Endodermal cell (in vitro differentiated cells): ENCODE results near the gene SEC14L1. TPM values are rescaled to one million over a fixed set of nuclear protein-coding genes. Genes with fewer than 3 reads are reported as not detected.

Experiments
- DNase-seq: peaks from one replicate; pipeline ENCODE4 v3.0.0-alpha.2; 2017
- H3K27ac ChIP-seq: 2 replicates; pipeline ENCODE4 v1.5.1; 2013; ENCODE audit warnings: mild to moderate bottlenecking, low read depth, low read length, moderate library complexity
- H3K27me3 ChIP-seq: 2 replicates; pipeline ENCODE4 v1.6.1; 2013; ENCODE audit warnings: mild to moderate bottlenecking, low read length, moderate library complexity; ENCODE audit not compliant: insufficient read depth, control insufficient read depth, poor library complexity, severe bottlenecking
- H3K36me3 ChIP-seq: 2 replicates; pipeline ENCODE4 v1.7.0; 2013; ENCODE audit warnings: mild to moderate bottlenecking, low read length, moderate library complexity; ENCODE audit not compliant: control insufficient read depth, insufficient read depth
- H3K4me1 ChIP-seq: one replicate; pipeline ENCODE4 v1.7.0; 2013; ENCODE audit warnings: low read length; ENCODE audit not compliant: control insufficient read depth, insufficient read depth
- H3K4me3 ChIP-seq: 2 replicates; pipeline ENCODE4 v1.5.1; 2013; ENCODE audit warnings: mild to moderate bottlenecking, low read length, moderate library complexity
- H3K9ac ChIP-seq: 2 replicates; pipeline ENCODE4 v1.6.1; 2013; ENCODE audit warnings: mild to moderate bottlenecking, low read length, moderate library complexity; ENCODE audit not compliant: poor library complexity, severe bottlenecking; ENCODE audit errors: extremely low read depth
- H3K9me3 ChIP-seq: 2 replicates; pipeline ENCODE4 v1.6.1; 2013; ENCODE audit warnings: mild to moderate bottlenecking, low read length, moderate library complexity; ENCODE audit not compliant: control insufficient read depth
- H3K27ac Mint-ChIP-seq: 2 replicates; pipeline ENCODE4 v1.8.0; 2020; ENCODE audit warnings: mixed read lengths
- H3K27me3 Mint-ChIP-seq: 2 replicates; pipeline ENCODE4 v1.8.0; 2021; ENCODE audit warnings: mild to moderate bottlenecking, mixed read lengths; ENCODE audit not compliant: insufficient read depth
- H3K36me3 Mint-ChIP-seq: 2 replicates; pipeline ENCODE4 v1.8.0; 2020; ENCODE audit warnings: low read depth, mixed read lengths
- H3K4me1 Mint-ChIP-seq: 2 replicates; pipeline ENCODE4 v1.8.0; 2020; ENCODE audit warnings: mixed read lengths
- H3K4me3 Mint-ChIP-seq: 2 replicates; pipeline ENCODE4 v1.8.0; 2020; ENCODE audit warnings: mild to moderate bottlenecking, moderate library complexity, mixed read lengths
- H3K9me3 Mint-ChIP-seq: 2 replicates; pipeline ENCODE4 v1.8.0; 2020; ENCODE audit warnings: mild to moderate bottlenecking, mixed read lengths
- CTCF ChIP-seq: fragments of 200-600 bp; sonication (generic); conservative IDR thresholded peaks from 2 replicates; pipeline ENCODE4 v1.5.0; 2021; ENCODE audit warnings: antibody characterized with exemption, mild to moderate bottlenecking
- WGBS, 2 experiments: methylation state at CpG; one replicate each; pipeline versions ENCODE4 v1.1.5 to v1.1.7; 2013; ENCODE audit warnings: missing lambda C conversion rate in 2 of 2, mixed read lengths in 1 of 2; ENCODE audit not compliant: insufficient coverage in 1 of 2, insufficient read length in 1 of 2; 5-methylcytosine and 5-hydroxymethylcytosine counted together
- total RNA-seq, 2 donors: library from RNA; stranded (reverse); fragmentation: NEBNext Ultra II Directional in 1 of 2; extraction: Animal tissue kit (Norgen Biotek cat#: 25700) in 1 of 2; gene quantifications; 2 replicates in 1 of 2; 3 replicates in 1 of 2; pipeline ENCODE4 v1.2.1, GENCODE V29; 2021

The SEC14L1 gene
- total RNA-seq, 2 donors from 2014 or later = 77.0 to 87.4 TPM

- Histone ChIP-seq H3K4me1 (peaks cover 8% of the 10 kb centered on the region), H3K9ac (no peak overlapping the region), H3K9me3 (no peaks in the 10 kb centered on the region), H3K4me3 (no peak overlapping the region), H3K27me3 (no peaks in the 10 kb centered on the region), H3K36me3 (no peaks in the 10 kb centered on the region), H3K27ac (no peak overlapping the region)
- H3K4me1 Mint-ChIP-seq = peaks cover 12% of the 10 kb centered on the region
- DNase-seq = no peak
- WGBS, 2 experiments = 88 to 95% methylated on average over 3 to 5 of the region's 5 CpGs
- peaks cover 4% of the 10 kb centered on the region for H3K27me3 Mint-ChIP-seq
- no peak for TF ChIP-seq CTCF
- H3K36me3 Mint-ChIP-seq = no peaks in the 10 kb centered on the region
- peaks cover 5% of the 10 kb centered on the region for H3K9me3 Mint-ChIP-seq
- H3K27ac Mint-ChIP-seq = no peak overlapping the region
- no peak overlapping the region for H3K4me3 Mint-ChIP-seq
Measured at GRCh38 chr17:77131904-77132303, 8.9 kb upstream of the SEC14L1 start.

GRCh38 chr17:77132411-77133086 lies 8.2 kb upstream of the SEC14L1 start:
- Mint-ChIP-seq H3K4me1 (peaks cover 12% of the 10 kb centered on the region), H3K36me3 (no peaks in the 10 kb centered on the region), H3K27me3 (peaks cover 2% of the 10 kb centered on the region), H3K4me3 (no peak overlapping the region), H3K9me3 (peaks cover 11% of the 10 kb centered on the region), H3K27ac (no peak overlapping the region)
- Histone ChIP-seq H3K4me1 (peaks cover 8% of the 10 kb centered on the region), H3K4me3 (no peak overlapping the region), H3K9ac (no peak overlapping the region), H3K36me3 (no peaks in the 10 kb centered on the region), H3K9me3 (peaks cover 5% of the 10 kb centered on the region), H3K27ac (no peak overlapping the region), H3K27me3 (no peaks in the 10 kb centered on the region)
- TF ChIP-seq CTCF = no peak
- DNase-seq = no peak
- WGBS, 2 experiments = 83 to 91% methylated on average over 8 to 9 of the region's 9 CpGs

- Histone ChIP-seq H3K27me3 (no peaks in the 10 kb centered on the region), H3K4me3 (no peak overlapping the region), H3K4me1 (peaks cover 8% of the 10 kb centered on the region), H3K9me3 (peaks cover 9% of the 10 kb centered on the region), H3K36me3 (no peaks in the 10 kb centered on the region), H3K27ac (no peak overlapping the region), H3K9ac (no peak overlapping the region)
- WGBS, 2 experiments = 92 to 97% methylated on average over 12 to 15 of the region's 15 CpGs
- Mint-ChIP-seq H3K9me3 (peaks cover 17% of the 10 kb centered on the region), H3K36me3 (no peaks in the 10 kb centered on the region), H3K4me1 (peaks cover 12% of the 10 kb centered on the region), H3K4me3 (no peak overlapping the region), H3K27ac (no peak overlapping the region), H3K27me3 (peaks cover 2% of the 10 kb centered on the region)
- no peak for DNase-seq
- TF ChIP-seq CTCF = no peak
Measured at GRCh38 chr17:77133087-77133638, 7.6 kb upstream of the SEC14L1 start.
